Esophagus muscularis mucosa (tissue), 4 donors: ENCODE data around the gene CNOT4.

Experiments
- EP300 ChIP-seq: sonication (generic); formaldehyde crosslinking; IDR thresholded peaks from one replicate; pipeline ENCODE4 v1.6.1; 2017; ENCODE audit warnings: antibody characterized with exemption
- POLR2A ChIP-seq: fragments of 450-650 bp; IDR thresholded peaks from one replicate; pipeline ENCODE4 v1.6.1; 2017; ENCODE audit warnings: antibody characterized with exemption, moderate library complexity, mild to moderate bottlenecking, low read depth
- POLR2AphosphoS5 ChIP-seq, 2 donors: sonication (generic); formaldehyde crosslinking; IDR thresholded peaks; one replicate each; pipeline ENCODE4 v1.6.1; 2017; ENCODE audit warnings: antibody characterized with exemption in 2 of 2
- TF ChIP-seq, protein P1 (sequence below), 3 experiments: fragments of 200-600 bp in 2 of 3; fragments of 450-650 bp in 1 of 3; sonication (generic) in 2 of 3; IDR thresholded peaks; one replicate each; pipeline ENCODE4 v1.5.1; 2017 to 2019; ENCODE audit warnings: antibody characterized with exemption in 3 of 3, mild to moderate bottlenecking in 2 of 3, moderate library complexity in 1 of 3

- TF ChIP-seq EP300 (no peak), POLR2AphosphoS5 (IDR thresholded peaks at IDR 0.05) (no peak), POLR2A (no peak)
- TF ChIP-seq, protein P1, sequence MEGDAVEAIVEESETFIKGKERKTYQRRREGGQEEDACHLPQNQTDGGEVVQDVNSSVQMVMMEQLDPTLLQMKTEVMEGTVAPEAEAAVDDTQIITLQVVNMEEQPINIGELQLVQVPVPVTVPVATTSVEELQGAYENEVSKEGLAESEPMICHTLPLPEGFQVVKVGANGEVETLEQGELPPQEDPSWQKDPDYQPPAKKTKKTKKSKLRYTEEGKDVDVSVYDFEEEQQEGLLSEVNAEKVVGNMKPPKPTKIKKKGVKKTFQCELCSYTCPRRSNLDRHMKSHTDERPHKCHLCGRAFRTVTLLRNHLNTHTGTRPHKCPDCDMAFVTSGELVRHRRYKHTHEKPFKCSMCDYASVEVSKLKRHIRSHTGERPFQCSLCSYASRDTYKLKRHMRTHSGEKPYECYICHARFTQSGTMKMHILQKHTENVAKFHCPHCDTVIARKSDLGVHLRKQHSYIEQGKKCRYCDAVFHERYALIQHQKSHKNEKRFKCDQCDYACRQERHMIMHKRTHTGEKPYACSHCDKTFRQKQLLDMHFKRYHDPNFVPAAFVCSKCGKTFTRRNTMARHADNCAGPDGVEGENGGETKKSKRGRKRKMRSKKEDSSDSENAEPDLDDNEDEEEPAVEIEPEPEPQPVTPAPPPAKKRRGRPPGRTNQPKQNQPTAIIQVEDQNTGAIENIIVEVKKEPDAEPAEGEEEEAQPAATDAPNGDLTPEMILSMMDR (IDR thresholded peaks at IDR 0.05), result no peak
These were observed 28.5 kb upstream of the CNOT4 start for GRCh38 chr7:135538376-135538775.
